Activated gamma-delta T cell treated with Interleukin-2 at 50 U/mL for 16 hours (primary cell): ENCODE measurements around the gene WNT2B.
"Not testable (repeated sequence)": the region's sequence is repeated elsewhere in the genome, so short reads cannot be mapped to it uniquely, and the experiment has no call there.

Experiments used
- DNase-seq: peaks from one replicate; pipeline ENCODE4 v3.0.0-alpha.2; 2020

WNT2B gene

GRCh38 chr1:112508278-112509004 lies at the start of gene WNT2B:
Gene WNT2B (plus strand): TSS chr1:112508965. CDS start chr1:112509263, 298 bp downstream.
- peak; percentile 42 for DNase-seq

GRCh38 chr1:112460615-112461014 lies 48.1 kb upstream of the WNT2B start:
- DNase-seq = no peak

GRCh38 chr1:112461200-112461871 lies 47.4 kb upstream of the WNT2B start:
- DNase-seq = no peak

- no peak for DNase-seq
Observed at GRCh38 chr1:112462953-112463279, 45.8 kb upstream of the WNT2B start.

GRCh38 chr1:112464501-112464900 lies 44.3 kb upstream of the WNT2B start:
- no peak for DNase-seq

GRCh38 chr1:112465122-112465521 lies 43.6 kb upstream of the WNT2B start:
- DNase-seq = no peak

GRCh38 chr1:112466078-112466660 lies 42.6 kb upstream of the WNT2B start:
- DNase-seq = peak; percentile 83

- not testable (repeated sequence) for DNase-seq
Observed at GRCh38 chr1:112470324-112470723, 38.4 kb upstream of the WNT2B start.

- no peak for DNase-seq
Observed at GRCh38 chr1:112470966-112471365, 37.8 kb upstream of the WNT2B start.

- no peak for DNase-seq
Observed at GRCh38 chr1:112472142-112472541, 36.6 kb upstream of the WNT2B start.

- no peak for DNase-seq
Observed at GRCh38 chr1:112477550-112477949, 31.2 kb upstream of the WNT2B start.

GRCh38 chr1:112478314-112478713 lies 30.5 kb upstream of the WNT2B start:
- DNase-seq = no peak

- DNase-seq = not testable (repeated sequence)
Observed at GRCh38 chr1:112486063-112486462, 22.7 kb upstream of the WNT2B start.

- DNase-seq = not testable (repeated sequence)
Observed at GRCh38 chr1:112487686-112488085, 21.1 kb upstream of the WNT2B start.

GRCh38 chr1:112488141-112488540 lies 20.6 kb upstream of the WNT2B start:
- DNase-seq = no peak

- no peak for DNase-seq
Observed at GRCh38 chr1:112492076-112492475, 16.7 kb upstream of the WNT2B start.

GRCh38 chr1:112493351-112493750 lies 15.4 kb upstream of the WNT2B start:
- DNase-seq = no peak

- no peak for DNase-seq
Observed at GRCh38 chr1:112496290-112496689, 12.5 kb upstream of the WNT2B start.

- peak; percentile 51 for DNase-seq
Observed at GRCh38 chr1:112501810-112502641, 6.7 kb upstream of the WNT2B start.

- no peak for DNase-seq
Observed at GRCh38 chr1:112502826-112503225, 5.9 kb upstream of the WNT2B start.

GRCh38 chr1:112504001-112504660 lies 4.6 kb upstream of the WNT2B start:
- no peak for DNase-seq

GRCh38 chr1:112504661-112505399 lies 3.9 kb upstream of the WNT2B start:
- no peak for DNase-seq
